ENCODE measurements around the gene MAP4K1. TPM values are rescaled to one million over a fixed set of nuclear protein-coding genes. Genes with fewer than 3 reads are reported as not detected.
A peak's percentile ranks its signal among the peaks of the same experiment; 100 is the strongest.
"Not testable (repeated sequence)": the region's sequence is repeated elsewhere in the genome, so short reads cannot be mapped to it uniquely, and the experiment has no call there.

The MAP4K1 gene
- total RNA-seq, 1 experiment from 2014 or later = 0.56 TPM

- intact Hi-C loops (cut with micrococcal nuclease) = no loop called here
- BruUV-seq (replicated peaks) = no TSS peak
- no peak overlapping the region for H3K27ac Mint-ChIP-seq (ENCODE audit: low read depth, unreplicated experiment)
- ChIA-PET POLR2A (interaction anchor here (1.1 to 4.2 kb wide), 2 partner anchors 58 to 90 kb away, joined by 3 to 19 read pairs; partner anchors contain the start of gene EIF3K), CTCF (no interaction called here)
- TF ChIP-seq, protein P1, sequence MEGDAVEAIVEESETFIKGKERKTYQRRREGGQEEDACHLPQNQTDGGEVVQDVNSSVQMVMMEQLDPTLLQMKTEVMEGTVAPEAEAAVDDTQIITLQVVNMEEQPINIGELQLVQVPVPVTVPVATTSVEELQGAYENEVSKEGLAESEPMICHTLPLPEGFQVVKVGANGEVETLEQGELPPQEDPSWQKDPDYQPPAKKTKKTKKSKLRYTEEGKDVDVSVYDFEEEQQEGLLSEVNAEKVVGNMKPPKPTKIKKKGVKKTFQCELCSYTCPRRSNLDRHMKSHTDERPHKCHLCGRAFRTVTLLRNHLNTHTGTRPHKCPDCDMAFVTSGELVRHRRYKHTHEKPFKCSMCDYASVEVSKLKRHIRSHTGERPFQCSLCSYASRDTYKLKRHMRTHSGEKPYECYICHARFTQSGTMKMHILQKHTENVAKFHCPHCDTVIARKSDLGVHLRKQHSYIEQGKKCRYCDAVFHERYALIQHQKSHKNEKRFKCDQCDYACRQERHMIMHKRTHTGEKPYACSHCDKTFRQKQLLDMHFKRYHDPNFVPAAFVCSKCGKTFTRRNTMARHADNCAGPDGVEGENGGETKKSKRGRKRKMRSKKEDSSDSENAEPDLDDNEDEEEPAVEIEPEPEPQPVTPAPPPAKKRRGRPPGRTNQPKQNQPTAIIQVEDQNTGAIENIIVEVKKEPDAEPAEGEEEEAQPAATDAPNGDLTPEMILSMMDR (IDR thresholded peaks at IDR 0.05; ENCODE audit: unreplicated experiment) = no peak
- no peak for DNase-seq (ENCODE audit: unreplicated experiment)
- H3K4me3 Mint-ChIP-seq (ENCODE audit: unreplicated experiment) = no peak overlapping the region
- peaks cover 28% of the 10 kb centered on the region for H3K4me1 Mint-ChIP-seq (ENCODE audit: insufficient read depth, unreplicated experiment)
- no peaks in the 10 kb centered on the region for H3K36me3 Mint-ChIP-seq (ENCODE audit: insufficient read depth, unreplicated experiment)
- H3K27me3 Mint-ChIP-seq (ENCODE audit: insufficient read depth, unreplicated experiment) = no peaks in the 10 kb centered on the region
- H3K9me3 Mint-ChIP-seq (ENCODE audit: unreplicated experiment) = no peaks in the 10 kb centered on the region
Observed at GRCh38 chr19:38561053-38561606, 56.6 kb downstream of the MAP4K1 start.

DNA sequence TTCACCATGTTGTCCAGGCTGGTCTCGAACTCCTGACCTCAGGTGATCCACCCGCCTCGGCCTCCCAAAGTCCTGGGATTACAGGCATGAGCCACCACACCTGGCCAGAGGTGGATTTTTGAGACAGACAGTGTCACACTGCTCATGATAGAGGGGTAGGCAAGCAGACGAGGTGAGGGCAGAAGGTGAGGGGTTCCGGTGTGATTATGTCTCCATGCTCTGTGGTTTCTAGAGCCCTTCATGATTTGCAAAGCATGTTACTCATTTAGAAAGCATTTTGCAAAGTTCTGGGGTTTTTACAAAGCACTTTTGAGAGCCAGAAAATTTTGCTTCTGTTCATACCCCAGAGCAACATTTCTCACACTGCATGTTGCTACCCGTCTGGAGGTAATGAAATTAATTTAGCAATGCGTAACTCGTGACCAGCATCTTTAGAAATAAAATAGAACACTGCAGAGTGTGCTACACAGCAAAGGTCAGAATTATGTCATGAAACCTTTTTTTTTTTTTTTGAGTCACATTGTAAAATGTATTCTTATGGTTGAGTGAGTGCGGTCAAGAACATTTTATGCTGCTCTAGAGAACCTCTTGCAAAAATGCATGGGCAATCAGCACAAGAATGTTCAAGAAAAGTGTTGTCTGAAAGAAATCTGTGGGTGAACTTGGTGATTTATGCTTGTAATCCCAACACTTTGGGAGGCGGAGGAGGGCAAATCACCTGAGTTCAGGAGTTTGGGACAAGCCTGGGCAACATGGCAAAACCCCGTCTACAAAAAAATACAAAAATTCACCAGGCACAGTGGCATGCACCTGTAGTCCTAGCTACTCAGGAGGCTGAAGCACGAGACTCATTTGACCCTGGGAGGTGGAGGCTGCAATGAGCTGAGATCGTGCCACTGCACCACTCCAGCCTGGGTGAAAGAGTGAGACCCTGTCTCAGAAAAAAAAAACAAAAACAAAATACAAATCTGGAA lies 58.0 kb downstream of the MAP4K1 start:
- CTCF ChIA-PET = interaction anchor here (0.6 to 1.0 kb wide), 2 partner anchors 74 to 77 kb away, joined by 3 to 8 read pairs; no protein-coding TSS in a partner anchor
- H3K36me3 Mint-ChIP-seq (ENCODE audit: insufficient read depth, unreplicated experiment) = no peaks in the 10 kb centered on the region
- peak overlapping the region; percentile 10 for H3K4me3 Mint-ChIP-seq (ENCODE audit: unreplicated experiment)
- H3K4me1 Mint-ChIP-seq (ENCODE audit: insufficient read depth, unreplicated experiment) = peaks cover 28% of the 10 kb centered on the region
- H3K27ac Mint-ChIP-seq (ENCODE audit: low read depth, unreplicated experiment) = peak overlapping the region; percentile 82
- peak; percentile 87 for DNase-seq (ENCODE audit: unreplicated experiment)
- intact Hi-C loops (cut with micrococcal nuclease) = loop anchor here (5.0 to 10.0 kb wide), 3 partner anchors 58 to 273 kb away; partner anchors contain the start of genes ECH1, EIF3K and MAP4K1
- no TSS peak for BruUV-seq (replicated peaks)
- POLR2A ChIA-PET = interaction anchor here (1.0 to 4.2 kb wide), 8 partner anchors 10 to 98 kb away, joined by 3 to 19 read pairs (median 4); partner anchors contain the start of gene EIF3K
- no peaks in the 10 kb centered on the region for H3K9me3 Mint-ChIP-seq (ENCODE audit: unreplicated experiment)
- TF ChIP-seq, protein P1 (IDR thresholded peaks at IDR 0.05; ENCODE audit: unreplicated experiment) = no peak
- H3K27me3 Mint-ChIP-seq (ENCODE audit: insufficient read depth, unreplicated experiment) = no peaks in the 10 kb centered on the region

DNA sequence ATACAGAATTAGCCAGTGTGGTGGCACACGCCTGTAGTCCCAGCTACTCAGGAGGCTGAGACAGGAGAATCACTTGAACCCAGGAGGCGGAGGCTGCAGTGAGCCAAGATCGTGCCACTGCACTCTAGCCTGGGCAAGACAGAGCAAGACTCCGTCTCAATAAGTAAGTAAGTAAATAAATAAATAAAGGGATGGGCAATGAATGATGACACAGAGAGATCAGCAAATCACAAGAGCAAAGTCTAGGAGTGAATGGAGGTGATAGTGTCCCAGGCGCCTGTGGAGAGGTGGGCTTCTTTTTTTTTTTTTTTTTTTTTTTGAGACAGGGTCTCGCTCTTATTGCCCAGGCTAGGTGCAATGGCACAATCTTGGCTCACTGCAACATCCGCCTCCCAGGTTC lies 58.8 kb downstream of the MAP4K1 start:
- peak overlapping the region; percentile 82 for H3K27ac Mint-ChIP-seq (ENCODE audit: low read depth, unreplicated experiment)
- not testable (repeated sequence) for H3K36me3 Mint-ChIP-seq (ENCODE audit: insufficient read depth, unreplicated experiment); H3K27me3 Mint-ChIP-seq (ENCODE audit: insufficient read depth, unreplicated experiment); H3K4me3 Mint-ChIP-seq (ENCODE audit: unreplicated experiment); BruUV-seq (replicated peaks); H3K9me3 Mint-ChIP-seq (ENCODE audit: unreplicated experiment); DNase-seq (ENCODE audit: unreplicated experiment)
- ChIA-PET POLR2A (interaction anchor here (1.0 to 4.2 kb wide), 4 partner anchors 10 to 94 kb away, joined by 3 to 19 read pairs (median 4); partner anchors contain the start of gene EIF3K), CTCF (interaction anchor here (0.6 to 1.0 kb wide), 2 partner anchors 75 to 78 kb away, joined by 3 to 8 read pairs; no protein-coding TSS in a partner anchor)
- H3K4me1 Mint-ChIP-seq (ENCODE audit: insufficient read depth, unreplicated experiment) = peaks cover 28% of the 10 kb centered on the region
- intact Hi-C loops (cut with micrococcal nuclease) = loop anchor here (5.0 to 10.0 kb wide), 3 partner anchors 58 to 273 kb away; partner anchors contain the start of genes ECH1, EIF3K and MAP4K1

GRCh38 chr19:38557205-38557799 lies 60.5 kb downstream of the MAP4K1 start:
- TF ChIP-seq, protein P1 (IDR thresholded peaks at IDR 0.05; ENCODE audit: unreplicated experiment) = no peak
- ChIA-PET POLR2A (interaction anchor here (0.7 to 4.2 kb wide), 6 partner anchors 30 to 88 kb away, joined by 3 to 19 read pairs (median 4); partner anchors contain the start of gene EIF3K), CTCF (interaction anchor here (0.5 to 1.3 kb wide), 4 partner anchors 14 to 128 kb away, joined by 3 to 5 read pairs (median 3); no protein-coding TSS in a partner anchor)

More at GRCh38 chr19:38557205-38557799, 60.5 kb downstream of the MAP4K1 start:
- no peak for DNase-seq (ENCODE audit: unreplicated experiment)
- intact Hi-C loops (cut with micrococcal nuclease) = loop anchor here (2.0 to 10.0 kb wide), 4 partner anchors 60 to 275 kb away; partner anchors contain the start of genes ECH1, EIF3K and MAP4K1
- no peaks in the 10 kb centered on the region for H3K27me3 Mint-ChIP-seq (ENCODE audit: insufficient read depth, unreplicated experiment)
- H3K27ac Mint-ChIP-seq (ENCODE audit: low read depth, unreplicated experiment) = no peak overlapping the region
- no peaks in the 10 kb centered on the region for H3K9me3 Mint-ChIP-seq (ENCODE audit: unreplicated experiment)
- H3K4me1 Mint-ChIP-seq (ENCODE audit: insufficient read depth, unreplicated experiment) = peaks cover 19% of the 10 kb centered on the region
- no peak overlapping the region for H3K4me3 Mint-ChIP-seq (ENCODE audit: unreplicated experiment)
- BruUV-seq (replicated peaks) = no TSS peak
- no peaks in the 10 kb centered on the region for H3K36me3 Mint-ChIP-seq (ENCODE audit: insufficient read depth, unreplicated experiment)
